NT2/D1 (cell line): ENCODE measurements around the gene SORCS1.

Experiments
- DNase-seq: peaks from one replicate; pipeline ENCODE4 v3.0.0-alpha.2; 2011; ENCODE audit warnings: low read depth, low spot score
- H3K27me3 ChIP-seq: 2 replicates; pipeline ENCODE4 v1.6.0; 2011; ENCODE audit warnings: mild to moderate bottlenecking; ENCODE audit not compliant: insufficient read length, insufficient read depth
- H3K36me3 ChIP-seq: 2 replicates; pipeline ENCODE4 v1.6.1; 2011; ENCODE audit warnings: mild to moderate bottlenecking, low read length, mixed read lengths; ENCODE audit not compliant: insufficient read depth, insufficient read length
- H3K4me1 ChIP-seq: 2 replicates; pipeline ENCODE4 v1.5.1; 2011; ENCODE audit not compliant: insufficient read depth, insufficient read length
- H3K4me3 ChIP-seq: 2 replicates; pipeline ENCODE4 v1.5.1; 2011; ENCODE audit warnings: low read depth; ENCODE audit not compliant: insufficient read length
- H3K9ac ChIP-seq: 2 replicates; pipeline ENCODE4 v1.6.0; 2011; ENCODE audit warnings: low read depth; ENCODE audit not compliant: insufficient read length
- H3K9me3 ChIP-seq: 2 replicates; pipeline ENCODE4 v1.5.1; 2011; ENCODE audit warnings: mild to moderate bottlenecking, low read length; ENCODE audit not compliant: insufficient read depth
- SUZ12 ChIP-seq: IDR thresholded peaks from 2 replicates; pipeline ENCODE4 v1.6.1; 2011; ENCODE audit not compliant: insufficient read length, insufficient read depth; ENCODE audit errors: extremely low read depth
- YY1 ChIP-seq: IDR thresholded peaks from 2 replicates; pipeline ENCODE4 v1.6.1; 2011; ENCODE audit not compliant: insufficient read length, insufficient read depth
- ZNF274 ChIP-seq: IDR thresholded peaks from 2 replicates; pipeline ENCODE4 v1.6.1; 2011; ENCODE audit warnings: mild to moderate bottlenecking, low read depth, low read length

The SORCS1 gene

GRCh38 chr10:106631016-106631702 is 533.3 kb downstream of the SORCS1 start:
- no peak for DNase-seq
- no peak for TF ChIP-seq ZNF274
- TF ChIP-seq SUZ12: no peak
- no peak for TF ChIP-seq YY1
- Histone ChIP-seq H3K9ac (no peak overlapping the region), H3K4me1 (no peaks in the 10 kb centered on the region), H3K4me3 (no peak overlapping the region), H3K27me3 (no peaks in the 10 kb centered on the region), H3K36me3 (no peaks in the 10 kb centered on the region), H3K9me3 (no peaks in the 10 kb centered on the region)

GRCh38 chr10:106626371-106626770 is 538.1 kb downstream of the SORCS1 start:
- TF ChIP-seq ZNF274 (no peak), SUZ12 (no peak), YY1 (no peak)
- Histone ChIP-seq H3K27me3 (no peaks in the 10 kb centered on the region), H3K36me3 (no peaks in the 10 kb centered on the region), H3K9ac (no peak overlapping the region), H3K4me1 (no peaks in the 10 kb centered on the region), H3K4me3 (no peak overlapping the region), H3K9me3 (no peaks in the 10 kb centered on the region)
- DNase-seq: no peak

DNA sequence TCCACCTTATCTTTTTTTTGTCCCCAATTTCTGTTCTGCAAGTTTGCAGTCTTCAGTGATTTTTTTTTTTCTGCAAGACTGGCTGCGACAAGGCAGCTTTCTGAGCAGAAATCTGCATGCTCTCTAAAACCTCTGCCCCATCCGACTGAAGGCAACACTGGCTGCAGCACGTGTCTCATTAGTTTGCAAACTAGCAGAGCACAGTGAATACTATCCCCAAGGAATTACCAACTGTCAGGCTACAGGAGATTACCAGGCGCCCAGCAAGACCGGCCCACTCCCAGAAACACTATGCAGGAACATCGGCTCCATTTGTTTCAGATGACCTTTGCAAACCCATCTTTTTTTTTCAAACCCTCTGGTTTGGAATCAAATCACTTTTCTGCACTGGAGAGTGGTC is 538.8 kb downstream of the SORCS1 start:
- Histone ChIP-seq H3K9ac (no peak overlapping the region), H3K27me3 (no peaks in the 10 kb centered on the region), H3K4me1 (no peaks in the 10 kb centered on the region), H3K36me3 (no peaks in the 10 kb centered on the region), H3K4me3 (no peak overlapping the region), H3K9me3 (no peaks in the 10 kb centered on the region)
- DNase-seq: no peak
- TF ChIP-seq YY1 (no peak), SUZ12 (no peak), ZNF274 (no peak)

GRCh38 chr10:106619346-106619745 is 545.2 kb downstream of the SORCS1 start:
- H3K4me3 ChIP-seq: no peak overlapping the region
- no peaks in the 10 kb centered on the region for H3K36me3 ChIP-seq
- no peaks in the 10 kb centered on the region for H3K9me3 ChIP-seq
- H3K9ac ChIP-seq: no peak overlapping the region
- TF ChIP-seq YY1 (no peak), ZNF274 (no peak), SUZ12 (no peak)
- H3K4me1 ChIP-seq: no peaks in the 10 kb centered on the region
- DNase-seq: no peak
- peaks cover 4% of the 10 kb centered on the region for H3K27me3 ChIP-seq

- Histone ChIP-seq H3K9ac (no peak overlapping the region), H3K36me3 (no peaks in the 10 kb centered on the region), H3K9me3 (no peaks in the 10 kb centered on the region), H3K4me1 (no peaks in the 10 kb centered on the region), H3K27me3 (peaks cover 6% of the 10 kb centered on the region), H3K4me3 (no peak overlapping the region)
- no peak for DNase-seq
- TF ChIP-seq SUZ12 (no peak), YY1 (no peak), ZNF274 (no peak)
These were observed 545.9 kb downstream of the SORCS1 start for GRCh38 chr10:106618646-106619045.

DNA sequence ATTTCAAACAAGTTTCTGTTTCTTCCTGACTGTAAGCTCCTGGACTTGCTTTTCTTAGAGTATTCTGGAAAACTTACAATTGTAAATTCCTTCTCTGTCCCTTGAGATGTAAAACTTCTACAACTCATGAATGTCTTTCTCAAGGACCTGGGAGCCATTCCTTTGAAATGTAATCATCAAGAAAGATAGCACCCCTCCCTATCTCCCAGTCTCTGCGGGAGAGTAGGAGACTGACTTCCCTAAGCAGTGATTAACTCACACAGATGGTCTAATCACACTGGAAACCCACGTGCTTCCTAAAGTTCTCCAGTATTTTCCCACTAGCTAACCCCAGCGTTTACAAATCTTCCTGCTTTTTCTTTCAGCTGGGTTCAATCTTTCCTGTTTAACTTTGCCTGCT is 549.4 kb downstream of the SORCS1 start:
- H3K9me3 ChIP-seq: no peaks in the 10 kb centered on the region
- DNase-seq: peak; percentile 43
- no peaks in the 10 kb centered on the region for H3K36me3 ChIP-seq
- no peak overlapping the region for H3K9ac ChIP-seq
- no peak overlapping the region for H3K4me3 ChIP-seq
- H3K4me1 ChIP-seq: no peaks in the 10 kb centered on the region
- H3K27me3 ChIP-seq: peaks cover 6% of the 10 kb centered on the region
- TF ChIP-seq SUZ12 (no peak), YY1 (no peak), ZNF274 (no peak)

- DNase-seq: no peak
- no peak for TF ChIP-seq SUZ12
- TF ChIP-seq ZNF274: no peak
- no peak for TF ChIP-seq YY1
- Histone ChIP-seq H3K4me3 (no peak overlapping the region), H3K9ac (no peak overlapping the region), H3K9me3 (no peaks in the 10 kb centered on the region), H3K4me1 (no peaks in the 10 kb centered on the region), H3K36me3 (no peaks in the 10 kb centered on the region), H3K27me3 (peaks cover 6% of the 10 kb centered on the region)
These were observed 550.2 kb downstream of the SORCS1 start for GRCh38 chr10:106614293-106614692.

DNA sequence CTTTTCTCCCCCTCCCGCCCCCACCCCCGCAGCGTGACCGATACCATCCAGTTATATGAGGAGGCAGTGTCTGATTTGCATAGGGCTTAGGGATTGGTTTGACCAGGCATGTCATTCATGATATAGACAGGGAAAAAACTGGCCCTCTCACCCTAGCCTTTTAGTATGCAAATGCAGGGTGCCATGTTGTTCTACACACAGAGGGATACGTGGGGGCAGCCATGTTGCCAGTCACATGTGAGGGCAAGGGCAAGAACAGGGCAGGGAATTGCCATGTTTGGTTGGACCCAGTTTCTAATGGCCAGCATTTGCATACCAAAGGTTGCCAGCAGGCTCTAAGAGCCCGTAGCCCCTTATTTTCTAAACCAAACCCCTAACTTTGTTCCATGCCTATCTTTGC is 552.1 kb downstream of the SORCS1 start:
- Histone ChIP-seq H3K9me3 (no peaks in the 10 kb centered on the region), H3K9ac (no peak overlapping the region), H3K27me3 (peaks cover 6% of the 10 kb centered on the region), H3K36me3 (no peaks in the 10 kb centered on the region), H3K4me3 (no peak overlapping the region), H3K4me1 (no peaks in the 10 kb centered on the region)
- TF ChIP-seq YY1 (no peak), SUZ12 (no peak), ZNF274 (no peak)
- no peak for DNase-seq
